ENCODE results near the gene NDUFAF3. TPM values are rescaled to one million over a fixed set of nuclear protein-coding genes. Genes with fewer than 3 reads are reported as not detected.

The NDUFAF3 gene
- total and polyA plus RNA-seq, 10 of the 15 experiments (the other 5 are each of a cell fraction or from before 2014, with no cell fraction given) = 25.4 to 228 (median 63.9) TPM

DNA sequence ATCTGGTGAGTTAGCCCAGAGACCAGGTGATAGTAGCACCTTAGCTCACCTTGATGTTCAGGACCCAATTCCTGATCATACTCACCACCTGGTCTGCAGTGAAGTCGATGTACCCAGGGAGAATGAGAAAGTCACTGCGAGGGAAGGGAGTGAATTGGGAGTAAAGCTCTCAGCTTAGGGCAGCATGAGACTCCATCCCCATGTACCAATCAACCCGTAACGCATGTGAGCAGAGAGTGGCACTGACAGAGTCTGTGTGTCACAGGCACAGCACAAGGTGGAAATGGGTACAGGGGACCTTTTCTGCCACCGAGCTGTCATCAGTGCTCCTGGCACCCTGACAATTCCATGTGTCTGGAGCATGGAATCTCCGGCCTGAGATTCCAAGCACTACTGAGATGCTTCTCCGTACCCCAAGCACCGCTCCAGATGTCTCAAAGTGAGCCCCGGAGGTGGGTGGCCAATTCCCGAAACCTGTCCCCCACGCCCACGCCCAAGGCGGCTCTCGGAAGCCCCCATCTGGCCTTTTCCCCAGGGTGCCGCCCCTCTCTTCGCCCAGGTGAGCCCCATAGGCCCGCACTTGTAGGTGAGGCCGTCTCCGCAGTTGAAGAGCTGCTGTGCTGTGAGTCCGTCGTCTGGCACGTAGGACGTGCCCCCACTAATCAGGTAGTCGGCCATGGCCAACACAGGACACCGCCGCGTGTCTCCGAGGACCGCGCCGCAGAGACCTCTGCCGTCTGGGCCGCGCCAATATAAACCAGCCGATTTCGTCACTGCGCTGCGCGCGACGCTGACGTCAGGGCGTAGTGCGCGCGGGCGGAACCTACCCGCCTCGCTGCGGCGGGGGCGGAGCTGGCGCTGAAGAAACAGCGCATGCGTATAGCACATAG, 7.0 kb downstream of the NDUFAF3 start, which contains the start of gene IMPDH2 (continued):
- TF ChIP-seq, protein P1, sequence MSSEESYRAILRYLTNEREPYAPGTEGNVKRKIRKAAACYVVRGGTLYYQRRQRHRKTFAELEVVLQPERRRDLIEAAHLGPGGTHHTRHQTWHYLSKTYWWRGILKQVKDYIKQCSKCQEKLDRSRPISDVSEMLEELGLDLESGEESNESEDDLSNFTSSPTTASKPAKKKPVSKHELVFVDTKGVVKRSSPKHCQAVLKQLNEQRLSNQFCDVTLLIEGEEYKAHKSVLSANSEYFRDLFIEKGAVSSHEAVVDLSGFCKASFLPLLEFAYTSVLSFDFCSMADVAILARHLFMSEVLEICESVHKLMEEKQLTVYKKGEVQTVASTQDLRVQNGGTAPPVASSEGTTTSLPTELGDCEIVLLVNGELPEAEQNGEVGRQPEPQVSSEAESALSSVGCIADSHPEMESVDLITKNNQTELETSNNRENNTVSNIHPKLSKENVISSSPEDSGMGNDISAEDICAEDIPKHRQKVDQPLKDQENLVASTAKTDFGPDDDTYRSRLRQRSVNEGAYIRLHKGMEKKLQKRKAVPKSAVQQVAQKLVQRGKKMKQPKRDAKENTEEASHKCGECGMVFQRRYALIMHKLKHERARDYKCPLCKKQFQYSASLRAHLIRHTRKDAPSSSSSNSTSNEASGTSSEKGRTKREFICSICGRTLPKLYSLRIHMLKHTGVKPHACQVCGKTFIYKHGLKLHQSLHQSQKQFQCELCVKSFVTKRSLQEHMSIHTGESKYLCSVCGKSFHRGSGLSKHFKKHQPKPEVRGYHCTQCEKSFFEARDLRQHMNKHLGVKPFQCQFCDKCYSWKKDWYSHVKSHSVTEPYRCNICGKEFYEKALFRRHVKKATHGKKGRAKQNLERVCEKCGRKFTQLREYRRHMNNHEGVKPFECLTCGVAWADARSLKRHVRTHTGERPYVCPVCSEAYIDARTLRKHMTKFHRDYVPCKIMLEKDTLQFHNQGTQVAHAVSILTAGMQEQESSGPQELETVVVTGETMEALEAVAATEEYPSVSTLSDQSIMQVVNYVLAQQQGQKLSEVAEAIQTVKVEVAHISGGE (CRISPR knock-in tag; IDR thresholded peaks at IDR 0.05) = no peak
- TF ChIP-seq RFX5 (IDR thresholded peaks at IDR 0.05; ENCODE audit: low read depth, low read length) (no peak), MXI1 (IDR thresholded peaks at IDR 0.05; ENCODE audit: low read depth, low read length) (peak; percentile 92), SMARCA5 (IDR thresholded peaks at IDR 0.05) (peak; percentile 22; the same call in 1 of the 2 replicates), ZNF384 (IDR thresholded peaks at IDR 0.05; ENCODE audit: borderline replicate concordance, low read depth, low read length) (no peak), LARP7 (IDR thresholded peaks at IDR 0.05) (peak; percentile 75; the same call in 1 of the 2 replicates), RUNX3 (IDR thresholded peaks at IDR 0.05; ENCODE audit: low read length) (no peak), POLR2A (IDR thresholded peaks at IDR 0.05; ENCODE audit: low read depth, low read length) (no peak), NR2C1 (IDR thresholded peaks at IDR 0.05) (no peak), TAF1 (IDR thresholded peaks at IDR 0.05; ENCODE audit: borderline replicate concordance, low read depth, low read length) (peak; percentile 86; the same call in 1 of the 2 replicates), SUPT20H (IDR thresholded peaks at IDR 0.05; ENCODE audit: borderline replicate concordance, control insufficient read depth, low read depth, low read length) (no peak), NRF1 (conservative IDR thresholded peaks at IDR 0.05; ENCODE audit: low read depth, low read length) (peak; percentile 71), NFIC (IDR thresholded peaks at IDR 0.05; ENCODE audit: low read depth, low read length) (no peak), SREBF2 (IDR thresholded peaks at IDR 0.05; ENCODE audit: low read length) (no peak), FOXM1 (IDR thresholded peaks at IDR 0.05; ENCODE audit: low read depth, low read length) (no peak)
- TF ChIP-seq, protein P2, sequence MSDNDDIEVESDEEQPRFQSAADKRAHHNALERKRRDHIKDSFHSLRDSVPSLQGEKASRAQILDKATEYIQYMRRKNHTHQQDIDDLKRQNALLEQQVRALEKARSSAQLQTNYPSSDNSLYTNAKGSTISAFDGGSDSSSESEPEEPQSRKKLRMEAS (IDR thresholded peaks at IDR 0.05; ENCODE audit: low read depth, low read length) = peak; percentile 93
- TF ChIP-seq, protein P3, sequence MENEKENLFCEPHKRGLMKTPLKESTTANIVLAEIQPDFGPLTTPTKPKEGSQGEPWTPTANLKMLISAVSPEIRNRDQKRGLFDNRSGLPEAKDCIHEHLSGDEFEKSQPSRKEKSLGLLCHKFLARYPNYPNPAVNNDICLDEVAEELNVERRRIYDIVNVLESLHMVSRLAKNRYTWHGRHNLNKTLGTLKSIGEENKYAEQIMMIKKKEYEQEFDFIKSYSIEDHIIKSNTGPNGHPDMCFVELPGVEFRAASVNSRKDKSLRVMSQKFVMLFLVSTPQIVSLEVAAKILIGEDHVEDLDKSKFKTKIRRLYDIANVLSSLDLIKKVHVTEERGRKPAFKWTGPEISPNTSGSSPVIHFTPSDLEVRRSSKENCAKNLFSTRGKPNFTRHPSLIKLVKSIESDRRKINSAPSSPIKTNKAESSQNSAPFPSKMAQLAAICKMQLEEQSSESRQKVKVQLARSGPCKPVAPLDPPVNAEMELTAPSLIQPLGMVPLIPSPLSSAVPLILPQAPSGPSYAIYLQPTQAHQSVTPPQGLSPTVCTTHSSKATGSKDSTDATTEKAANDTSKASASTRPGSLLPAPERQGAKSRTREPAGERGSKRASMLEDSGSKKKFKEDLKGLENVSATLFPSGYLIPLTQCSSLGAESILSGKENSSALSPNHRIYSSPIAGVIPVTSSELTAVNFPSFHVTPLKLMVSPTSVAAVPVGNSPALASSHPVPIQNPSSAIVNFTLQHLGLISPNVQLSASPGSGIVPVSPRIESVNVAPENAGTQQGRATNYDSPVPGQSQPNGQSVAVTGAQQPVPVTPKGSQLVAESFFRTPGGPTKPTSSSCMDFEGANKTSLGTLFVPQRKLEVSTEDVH (IDR thresholded peaks at IDR 0.05; ENCODE audit: low read depth, partially characterized antibody) = peak; percentile 15
- TF ChIP-seq, protein P4, sequence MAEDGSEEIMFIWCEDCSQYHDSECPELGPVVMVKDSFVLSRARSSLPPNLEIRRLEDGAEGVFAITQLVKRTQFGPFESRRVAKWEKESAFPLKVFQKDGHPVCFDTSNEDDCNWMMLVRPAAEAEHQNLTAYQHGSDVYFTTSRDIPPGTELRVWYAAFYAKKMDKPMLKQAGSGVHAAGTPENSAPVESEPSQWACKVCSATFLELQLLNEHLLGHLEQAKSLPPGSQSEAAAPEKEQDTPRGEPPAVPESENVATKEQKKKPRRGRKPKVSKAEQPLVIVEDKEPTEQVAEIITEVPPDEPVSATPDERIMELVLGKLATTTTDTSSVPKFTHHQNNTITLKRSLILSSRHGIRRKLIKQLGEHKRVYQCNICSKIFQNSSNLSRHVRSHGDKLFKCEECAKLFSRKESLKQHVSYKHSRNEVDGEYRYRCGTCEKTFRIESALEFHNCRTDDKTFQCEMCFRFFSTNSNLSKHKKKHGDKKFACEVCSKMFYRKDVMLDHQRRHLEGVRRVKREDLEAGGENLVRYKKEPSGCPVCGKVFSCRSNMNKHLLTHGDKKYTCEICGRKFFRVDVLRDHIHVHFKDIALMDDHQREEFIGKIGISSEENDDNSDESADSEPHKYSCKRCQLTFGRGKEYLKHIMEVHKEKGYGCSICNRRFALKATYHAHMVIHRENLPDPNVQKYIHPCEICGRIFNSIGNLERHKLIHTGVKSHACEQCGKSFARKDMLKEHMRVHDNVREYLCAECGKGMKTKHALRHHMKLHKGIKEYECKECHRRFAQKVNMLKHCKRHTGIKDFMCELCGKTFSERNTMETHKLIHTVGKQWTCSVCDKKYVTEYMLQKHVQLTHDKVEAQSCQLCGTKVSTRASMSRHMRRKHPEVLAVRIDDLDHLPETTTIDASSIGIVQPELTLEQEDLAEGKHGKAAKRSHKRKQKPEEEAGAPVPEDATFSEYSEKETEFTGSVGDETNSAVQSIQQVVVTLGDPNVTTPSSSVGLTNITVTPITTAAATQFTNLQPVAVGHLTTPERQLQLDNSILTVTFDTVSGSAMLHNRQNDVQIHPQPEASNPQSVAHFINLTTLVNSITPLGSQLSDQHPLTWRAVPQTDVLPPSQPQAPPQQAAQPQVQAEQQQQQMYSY (CRISPR knock-in tag; IDR thresholded peaks at IDR 0.05) = no peak

Measured in GM12878 (cell line).